HG03135 (cell line): Measurements from ENCODE around the gene AIMP1.
"Not testable (repeated sequence)": the region's sequence is repeated elsewhere in the genome, so short reads cannot be mapped to it uniquely, and the experiment has no call there.

Source experiments
- ATAC-seq: cut with Tn5 transposase; IDR thresholded peaks from one replicate; pipeline ENCODE4 v1.9.1; 2021; ENCODE audit warnings: mild to moderate bottlenecking, moderate library complexity; ENCODE audit not compliant: unreplicated experiment

Gene AIMP1

GRCh38 chr4:106312377-106312776 is 4.0 kb upstream of the AIMP1 start:
- no peak for ATAC-seq

GRCh38 chr4:106312997-106313522 is 3.3 kb upstream of the AIMP1 start:
- ATAC-seq, result no peak

GRCh38 chr4:106314960-106315359 is 1.4 kb upstream of the AIMP1 start:
- ATAC-seq, result no peak

DNA sequence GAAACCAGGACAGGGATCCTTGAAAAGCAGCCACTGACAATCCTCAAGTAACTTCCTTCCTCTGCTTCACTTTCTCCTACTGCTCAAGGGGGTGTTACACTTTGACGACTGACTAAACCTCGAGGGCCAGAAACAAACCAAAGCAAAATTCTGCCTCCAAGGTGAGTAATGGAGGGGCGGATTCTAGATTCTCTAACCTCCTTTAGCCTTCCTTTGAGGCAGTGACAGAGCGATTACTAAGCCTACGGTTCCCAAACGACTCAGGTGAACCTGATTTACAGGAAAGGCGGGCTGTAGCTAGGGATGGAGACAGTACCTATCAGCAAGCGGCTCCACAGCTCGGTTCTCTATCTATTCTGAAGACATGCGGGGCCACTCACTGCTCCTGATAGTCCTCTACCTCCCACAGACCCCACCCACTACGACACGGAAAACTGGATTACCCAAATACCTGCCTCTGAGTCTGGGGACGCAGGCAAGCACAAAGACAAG is 828 bp upstream of the AIMP1 start:
- peak; percentile 19 for ATAC-seq

GRCh38 chr4:106316773-106317409 is 541 bp downstream of the AIMP1 start:
- peak; percentile 6 for ATAC-seq

DNA sequence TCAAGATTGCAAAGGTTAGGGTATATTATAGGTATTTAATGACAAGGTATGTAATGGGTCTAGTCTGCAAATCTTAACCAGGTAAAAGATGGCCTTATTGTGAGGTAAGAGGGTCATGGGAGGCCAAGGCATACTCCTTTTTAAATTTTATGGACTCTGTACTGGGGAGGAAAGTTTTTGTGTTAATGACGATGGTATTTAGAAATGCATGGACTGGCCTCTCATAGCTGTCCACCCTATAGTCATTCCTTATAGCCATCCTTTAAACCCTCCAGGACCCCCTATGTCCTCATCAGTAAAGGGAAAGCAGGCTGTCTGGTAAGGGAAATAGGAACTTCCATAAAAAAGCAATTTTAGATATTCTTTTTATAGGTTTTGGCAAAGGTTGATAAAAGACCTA is 1.5 kb downstream of the AIMP1 start:
- ATAC-seq, result no peak

- ATAC-seq, result no peak
These were observed 2.2 kb downstream of the AIMP1 start for GRCh38 chr4:106318511-106318910.

- ATAC-seq, result no peak
These were observed 3.9 kb downstream of the AIMP1 start for GRCh38 chr4:106320235-106320634.

GRCh38 chr4:106321168-106321567 is 4.8 kb downstream of the AIMP1 start:
- ATAC-seq, result not testable (repeated sequence)

DNA sequence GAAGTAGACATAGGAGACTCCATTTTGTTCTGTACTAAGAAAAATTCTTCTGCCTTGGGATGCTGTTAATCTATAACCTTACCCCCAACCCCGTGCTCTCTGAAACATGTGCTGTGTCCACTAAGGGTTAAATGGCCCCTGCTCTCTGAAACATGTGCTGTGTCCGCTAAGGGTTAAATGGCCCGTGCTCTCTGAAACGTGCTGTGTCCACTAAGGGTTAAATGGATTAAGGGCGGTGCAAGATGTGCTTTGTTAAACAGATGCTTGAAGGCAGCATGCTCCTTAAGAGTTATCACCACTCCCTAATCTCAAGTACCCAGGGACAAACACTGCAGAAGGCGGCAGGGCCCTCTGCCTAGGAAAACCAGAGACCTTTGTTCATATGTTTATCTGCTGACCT is 5.5 kb downstream of the AIMP1 start:
- not testable (repeated sequence) for ATAC-seq

- no peak for ATAC-seq
These were observed 6.8 kb downstream of the AIMP1 start for GRCh38 chr4:106323119-106323518.

DNA sequence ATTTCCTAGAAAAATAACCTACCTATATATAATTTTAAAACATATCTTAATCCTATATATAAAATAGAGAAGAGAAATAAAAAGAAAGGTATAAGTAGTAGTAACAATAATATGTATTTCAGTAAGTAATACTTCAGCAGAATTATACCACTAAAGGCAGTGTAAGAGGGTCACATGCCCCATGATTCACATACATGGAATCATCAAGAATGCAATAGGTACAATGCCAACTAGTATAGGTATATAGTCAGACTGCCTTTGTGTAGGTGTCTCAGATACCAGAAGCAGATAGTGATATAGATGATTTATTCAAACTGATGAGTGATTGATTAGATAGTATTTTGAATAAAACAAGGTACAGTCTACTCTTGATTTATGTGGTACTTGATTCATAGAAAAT is 9.4 kb downstream of the AIMP1 start:
- no peak for ATAC-seq

GRCh38 chr4:106329041-106329618 is 12.8 kb downstream of the AIMP1 start:
- ATAC-seq, result peak; percentile 91

GRCh38 chr4:106333186-106333585 is 16.8 kb downstream of the AIMP1 start:
- no peak for ATAC-seq

- no peak for ATAC-seq
These were observed 18.6 kb downstream of the AIMP1 start for GRCh38 chr4:106334741-106335470.

GRCh38 chr4:106336618-106337017 is 20.3 kb downstream of the AIMP1 start:
- no peak for ATAC-seq

- ATAC-seq, result no peak
These were observed 21.6 kb downstream of the AIMP1 start for GRCh38 chr4:106337916-106338315.

DNA sequence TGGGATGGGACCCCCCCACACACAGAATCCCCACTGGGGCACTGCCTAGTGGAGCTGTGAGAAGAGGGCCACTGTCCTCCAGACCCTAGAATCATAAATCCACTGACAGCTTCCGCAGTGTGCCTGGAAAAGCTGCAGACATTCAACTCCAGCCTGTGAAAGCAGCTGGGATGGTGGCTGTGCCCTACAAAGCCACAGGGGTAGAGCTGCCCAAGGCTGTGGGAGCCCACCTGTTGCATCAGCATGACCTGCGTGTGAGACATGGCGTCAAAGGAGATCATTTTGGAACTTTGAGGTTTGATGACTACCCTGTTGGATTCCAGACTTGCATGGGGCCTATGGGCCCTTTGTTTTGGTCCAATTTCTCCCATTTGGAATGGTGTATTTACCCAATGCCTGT is 22.3 kb downstream of the AIMP1 start:
- ATAC-seq, result no peak

GRCh38 chr4:106339431-106339830 is 23.1 kb downstream of the AIMP1 start:
- no peak for ATAC-seq

- ATAC-seq, result no peak
These were observed 24.4 kb downstream of the AIMP1 start for GRCh38 chr4:106340774-106341173.

DNA sequence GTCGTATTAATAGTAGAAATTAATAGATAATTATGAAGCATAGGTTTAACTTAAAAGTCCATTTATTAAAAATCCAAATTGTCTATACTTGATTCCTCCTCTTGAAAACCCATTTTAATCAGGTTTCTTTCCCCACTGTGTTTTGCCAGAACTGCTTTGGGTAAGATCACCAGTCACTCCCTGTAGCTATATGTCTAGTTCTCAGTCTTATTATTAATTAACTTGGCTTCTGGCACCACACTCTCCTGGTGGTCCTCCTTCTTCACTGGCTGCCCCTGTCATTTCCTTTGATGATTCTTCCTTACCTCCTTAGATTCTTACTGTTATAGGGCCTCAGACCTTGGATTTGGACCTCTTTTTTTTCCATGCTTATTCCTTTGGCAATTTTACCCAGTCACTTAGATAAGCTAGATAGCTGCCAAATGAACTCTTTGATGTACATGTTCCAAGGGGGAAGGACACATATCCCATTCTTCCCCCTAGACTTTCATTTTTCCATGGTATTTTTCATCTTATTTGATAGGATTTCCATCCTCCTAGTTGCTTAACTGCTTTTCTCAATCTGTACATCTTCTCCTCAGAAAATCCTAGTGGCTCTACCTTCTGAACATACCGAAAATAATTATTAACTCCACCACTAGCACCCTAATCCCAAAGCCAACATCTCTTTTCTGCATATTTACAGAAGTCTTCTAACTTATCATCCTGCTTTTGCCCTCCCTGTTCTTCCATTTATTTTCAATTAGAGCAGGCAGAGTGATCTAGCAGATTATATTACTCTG is 27.7 kb downstream of the AIMP1 start:
- no peak for ATAC-seq
